Type B pancreatic cell (in vitro differentiated cells): Measurements from ENCODE around the gene CHMP4A. TPM values are rescaled to one million over a fixed set of nuclear protein-coding genes. Genes with fewer than 3 reads are reported as not detected.

Source experiments
- DNase-seq: peaks from one replicate; pipeline ENCODE4 v3.0.0; 2021; ENCODE audit warnings: mixed read lengths; ENCODE audit not compliant: unreplicated experiment; ENCODE audit errors: extremely low spot score
- H3K27ac Mint-ChIP-seq: 2 replicates; pipeline ENCODE4 v1.8.0; 2021; ENCODE audit warnings: mild to moderate bottlenecking, mixed read lengths
- H3K27me3 Mint-ChIP-seq: 2 replicates; pipeline ENCODE4 v1.8.0; 2021; ENCODE audit warnings: mixed read lengths
- H3K36me3 Mint-ChIP-seq: 2 replicates; pipeline ENCODE4 v1.8.0; 2021; ENCODE audit warnings: mixed read lengths
- H3K4me1 Mint-ChIP-seq: one replicate; pipeline ENCODE4 v1.8.0; 2021; ENCODE audit warnings: mixed read lengths; ENCODE audit not compliant: unreplicated experiment
- H3K4me3 Mint-ChIP-seq: 2 replicates; pipeline ENCODE4 v1.8.0; 2021; ENCODE audit warnings: mild to moderate bottlenecking, mixed read lengths
- H3K9me3 Mint-ChIP-seq: 2 replicates; pipeline ENCODE4 v1.8.0; 2021; ENCODE audit warnings: mixed read lengths
- CTCF ChIP-seq: fragments of 200-600 bp; sonication (generic); conservative IDR thresholded peaks from 2 replicates; pipeline ENCODE4 v1.5.0; 2021; ENCODE audit warnings: antibody characterized with exemption, mild to moderate bottlenecking
- total RNA-seq: library from RNA; stranded (reverse); gene quantifications from 2 replicates; pipeline ENCODE4 v1.2.1, GENCODE V29; 2021; ENCODE audit warnings: low replicate concordance

The CHMP4A gene
- total RNA-seq, 1 donor from 2014 or later, result 44.3 TPM

GRCh38 chr14:24182110-24182882 is 31.0 kb downstream of the CHMP4A start:
- no peak for TF ChIP-seq CTCF
- no peaks in the 10 kb centered on the region for H3K27me3 Mint-ChIP-seq
- H3K27ac Mint-ChIP-seq, result peak overlapping the region; percentile 68
- DNase-seq, result no peak
- H3K9me3 Mint-ChIP-seq, result no peaks in the 10 kb centered on the region
- H3K4me1 Mint-ChIP-seq, result peaks cover 13% of the 10 kb centered on the region
- H3K4me3 Mint-ChIP-seq, result peak overlapping the region; percentile 34
- peaks cover 4% of the 10 kb centered on the region for H3K36me3 Mint-ChIP-seq

GRCh38 chr14:24181371-24182077 is 31.8 kb downstream of the CHMP4A start:
- no peaks in the 10 kb centered on the region for H3K27me3 Mint-ChIP-seq
- H3K9me3 Mint-ChIP-seq, result no peaks in the 10 kb centered on the region
- no peak for DNase-seq
- H3K4me3 Mint-ChIP-seq, result peak overlapping the region; percentile 34
- no peak overlapping the region for H3K27ac Mint-ChIP-seq
- peaks cover 9% of the 10 kb centered on the region for H3K4me1 Mint-ChIP-seq
- TF ChIP-seq CTCF, result no peak
- peaks cover 4% of the 10 kb centered on the region for H3K36me3 Mint-ChIP-seq

GRCh38 chr14:24179961-24180796 is 33.1 kb downstream of the CHMP4A start:
- H3K9me3 Mint-ChIP-seq, result no peaks in the 10 kb centered on the region
- peak overlapping the region; percentile 87 for H3K27ac Mint-ChIP-seq
- DNase-seq, result no peak
- no peaks in the 10 kb centered on the region for H3K27me3 Mint-ChIP-seq
- peaks cover 9% of the 10 kb centered on the region for H3K4me1 Mint-ChIP-seq
- TF ChIP-seq CTCF, result no peak
- H3K4me3 Mint-ChIP-seq, result peak overlapping the region; percentile 35
- H3K36me3 Mint-ChIP-seq, result peaks cover 4% of the 10 kb centered on the region

- TF ChIP-seq CTCF, result no peak
- Mint-ChIP-seq H3K27me3 (no peaks in the 10 kb centered on the region), H3K27ac (peak overlapping the region; percentile 87), H3K9me3 (no peaks in the 10 kb centered on the region), H3K4me1 (peaks cover 13% of the 10 kb centered on the region), H3K4me3 (peak overlapping the region; percentile 35), H3K36me3 (peaks cover 10% of the 10 kb centered on the region)
- no peak for DNase-seq
Observed at GRCh38 chr14:24179294-24179960, 33.9 kb downstream of the CHMP4A start.
